NCI-H526 treated with DMSO at 0.1 percent for 48 hours (cell line): Measurements from ENCODE around the gene RNASEH2B.

Experiments
- DNase-seq: peaks from one replicate; lab custom pipeline; 2025; lab: John Stamatoyannopoulos, UW

The RNASEH2B gene

DNA sequence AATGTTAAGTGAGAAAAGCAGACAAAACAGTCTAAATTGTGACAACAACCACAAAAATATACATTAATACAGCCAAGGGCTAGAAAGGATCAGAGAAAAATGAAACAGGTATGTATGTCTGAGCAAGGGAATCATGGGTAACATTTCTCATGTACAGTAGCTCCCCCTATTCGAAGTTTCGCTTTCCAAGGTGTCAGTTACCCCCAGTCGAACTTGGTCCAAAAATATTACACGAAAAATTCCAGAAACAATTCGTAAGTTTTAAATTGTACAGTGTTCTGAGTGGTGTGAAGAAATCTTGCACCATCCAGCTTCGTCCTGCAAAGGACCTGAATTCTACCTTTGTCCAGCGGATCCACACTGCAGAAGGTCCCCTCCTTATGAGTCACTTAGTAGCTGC, 1.8 kb upstream of the RNASEH2B start:
- no peak for DNase-seq

DNA sequence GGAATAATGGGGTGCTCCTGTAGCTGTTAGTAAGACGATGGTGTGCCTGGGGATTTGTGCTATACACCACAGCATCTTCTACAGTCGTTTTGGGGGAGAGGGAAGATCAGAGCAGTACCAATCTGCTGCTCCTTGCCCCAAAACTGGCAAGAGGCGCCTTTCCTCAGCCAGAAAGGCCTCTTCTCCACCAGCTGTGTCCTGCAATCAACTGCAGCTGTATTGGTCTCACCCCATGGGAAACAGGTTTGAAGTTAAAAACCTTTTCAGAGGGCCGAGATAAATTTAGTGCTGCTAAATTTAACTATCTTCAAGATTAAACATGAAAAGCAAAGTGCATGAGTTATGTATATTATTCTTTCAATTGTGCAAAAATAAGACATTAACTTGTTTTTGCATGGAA, 1.2 kb upstream of the RNASEH2B start:
- DNase-seq, result no peak

DNA sequence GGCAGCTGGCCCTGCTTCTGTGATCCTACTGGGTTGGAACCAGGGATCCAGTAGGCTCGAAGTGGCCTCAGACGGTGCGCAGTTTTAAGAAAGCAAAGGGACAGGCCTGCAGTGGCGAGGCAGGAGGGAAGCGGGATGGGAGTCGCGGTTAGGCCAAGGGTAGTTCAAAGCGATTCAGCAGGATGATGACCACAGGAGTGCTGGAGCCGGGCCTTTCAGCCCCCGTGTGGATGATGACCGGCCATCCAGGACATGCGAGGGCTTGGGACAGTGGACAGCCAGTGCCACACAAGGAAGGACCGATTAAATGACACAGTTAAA, 854 bp downstream of the RNASEH2B start:
- DNase-seq, result peak; percentile 59

DNA sequence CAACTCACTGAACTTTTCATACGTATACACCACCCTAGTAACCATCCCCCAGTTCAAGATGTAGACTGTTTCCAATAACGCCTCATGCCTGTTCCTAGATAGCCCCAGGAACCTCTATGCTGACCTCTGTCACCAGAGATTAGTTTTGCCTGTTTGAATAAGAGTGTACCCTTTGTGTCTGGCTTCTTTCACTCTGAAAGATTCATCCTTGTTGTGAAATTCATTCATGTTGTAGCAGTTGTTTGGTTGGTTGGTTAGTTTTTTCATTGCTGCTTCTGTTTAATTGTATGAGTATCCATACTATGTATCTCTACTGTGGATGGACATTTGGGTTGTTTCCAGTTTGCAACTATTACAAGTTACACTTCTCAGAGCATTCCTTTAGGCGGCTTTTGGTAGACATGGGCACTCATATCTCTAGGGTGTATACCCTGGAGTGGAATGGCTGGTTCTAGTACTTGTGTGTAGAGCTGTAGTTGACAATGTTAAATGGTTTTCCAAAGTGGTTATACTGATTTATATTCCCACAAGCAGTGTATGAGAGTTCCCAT, 1.6 kb downstream of the RNASEH2B start:
- peak; percentile 57 for DNase-seq

DNA sequence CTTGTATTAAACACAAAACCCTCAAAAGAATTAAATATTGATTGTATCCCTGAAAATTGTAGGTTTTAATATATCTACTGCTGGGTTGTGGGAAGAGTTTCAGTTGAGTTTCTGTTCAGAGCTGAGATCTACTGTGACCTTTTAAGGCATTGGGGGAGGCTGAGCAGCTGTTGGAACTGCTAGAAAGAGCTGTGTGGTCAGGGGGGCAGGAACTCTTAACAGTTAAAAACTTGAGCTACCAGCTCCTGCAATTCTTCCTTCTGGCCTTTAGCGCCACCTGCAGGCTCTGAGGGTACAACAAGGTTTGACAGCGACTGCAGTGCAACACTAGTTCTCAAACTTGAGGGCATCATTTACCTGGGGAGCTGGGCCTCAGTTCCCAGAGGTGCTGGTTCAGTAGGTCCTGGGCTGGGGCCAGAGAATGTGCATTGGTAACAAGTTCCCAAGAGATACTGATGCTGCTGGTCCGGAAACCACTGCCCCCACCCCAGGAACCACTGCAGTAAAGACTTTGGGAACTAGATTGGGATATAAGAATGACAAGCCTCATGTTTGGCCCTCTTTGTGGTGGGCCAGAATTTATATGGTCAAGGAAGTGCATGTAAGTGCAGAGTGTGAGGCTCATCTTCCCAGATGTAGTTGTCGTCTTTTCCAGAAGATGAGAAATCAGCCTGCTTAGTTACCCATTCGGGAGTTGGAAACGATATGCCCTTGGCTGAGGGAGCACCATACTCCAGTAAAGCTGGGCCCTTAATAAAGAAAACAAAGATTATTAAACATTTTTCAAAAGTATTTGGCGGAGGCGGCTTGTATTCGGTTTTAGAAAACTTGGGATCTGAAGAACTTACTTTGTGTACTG, 2.6 kb downstream of the RNASEH2B start:
- peak; percentile 87 for DNase-seq

DNA sequence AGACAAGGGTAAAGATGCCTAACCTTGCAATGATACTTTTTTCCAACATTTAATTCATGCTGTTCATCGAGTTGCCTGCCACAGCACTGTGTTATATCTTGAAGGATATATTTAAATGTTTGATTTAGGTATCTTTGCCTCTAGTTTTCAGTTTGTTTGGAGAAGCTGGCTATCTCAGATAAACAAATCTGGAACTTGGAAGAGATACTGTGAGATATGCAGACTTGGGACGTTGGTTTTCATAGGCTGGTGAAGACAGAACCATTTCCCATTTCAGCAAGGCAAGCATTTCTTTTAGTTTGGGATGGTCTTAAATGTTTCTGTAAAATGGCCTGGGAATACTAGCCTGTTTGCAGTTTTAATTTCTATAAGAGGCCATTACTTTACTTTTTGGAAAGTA, 3.3 kb downstream of the RNASEH2B start:
- no peak for DNase-seq

DNA sequence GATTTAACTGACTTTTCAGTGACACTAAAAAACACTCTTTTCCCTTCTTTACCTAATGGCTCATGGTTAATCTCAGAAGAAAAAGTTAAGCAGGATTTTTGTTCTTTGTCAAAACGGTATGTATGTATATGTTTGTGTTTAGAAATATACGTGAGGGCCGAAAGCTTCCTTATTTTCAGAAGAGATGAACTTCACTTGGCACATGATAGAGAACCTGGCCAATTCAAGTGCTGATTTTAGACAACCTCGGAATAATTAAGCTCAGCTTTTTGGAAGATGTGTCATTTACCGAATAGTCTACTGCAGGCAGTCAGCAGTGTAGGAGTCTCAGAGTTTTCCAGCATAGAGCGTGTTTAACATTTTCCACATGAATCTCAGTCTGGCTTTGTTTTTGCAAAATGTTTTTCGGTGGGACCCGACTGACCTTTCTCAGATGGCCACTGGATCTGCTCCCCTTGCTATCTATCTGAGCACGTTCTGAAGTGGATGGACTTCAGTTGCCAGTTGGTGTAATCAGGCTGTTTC, 4.6 kb downstream of the RNASEH2B start:
- DNase-seq, result no peak

DNA sequence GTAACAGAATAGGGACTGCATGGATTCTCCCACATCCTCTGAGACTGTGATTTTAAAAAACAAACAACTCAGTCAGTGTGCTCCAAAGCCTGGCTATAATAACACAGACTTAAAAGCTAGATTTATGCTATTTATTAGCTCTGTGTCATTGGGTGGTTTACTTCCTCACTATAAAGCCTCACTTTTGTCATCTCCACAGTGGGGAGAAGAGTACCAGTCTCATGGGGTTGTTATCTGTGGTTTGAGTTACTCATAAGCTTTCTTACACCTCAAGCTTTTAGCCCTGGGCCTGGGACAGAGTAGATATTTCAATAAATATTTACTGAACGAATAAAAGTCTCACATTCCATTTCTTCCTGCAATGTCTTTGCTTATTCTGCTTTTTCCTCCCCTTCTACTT, 5.3 kb downstream of the RNASEH2B start:
- no peak for DNase-seq

DNA sequence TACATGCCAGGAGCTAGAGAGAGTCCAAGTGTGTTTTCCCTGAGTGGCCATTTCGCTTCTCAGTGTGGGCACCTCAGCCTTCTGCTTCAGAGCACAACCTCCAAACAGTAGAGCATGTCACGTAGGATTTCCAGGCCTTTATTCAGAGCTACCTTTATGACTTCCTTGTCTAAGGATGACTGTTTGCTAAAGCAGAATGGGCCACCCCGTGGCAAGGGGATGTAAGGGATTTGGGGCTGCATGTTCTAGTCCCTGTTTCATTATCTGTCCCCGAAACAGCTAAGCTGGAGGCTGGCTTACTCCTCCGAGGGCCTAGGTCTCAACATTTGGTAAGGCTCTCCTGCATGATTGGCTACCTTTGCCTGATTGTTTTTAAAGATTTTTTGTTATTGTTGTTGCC, 6.0 kb downstream of the RNASEH2B start:
- DNase-seq, result peak; percentile 18

DNA sequence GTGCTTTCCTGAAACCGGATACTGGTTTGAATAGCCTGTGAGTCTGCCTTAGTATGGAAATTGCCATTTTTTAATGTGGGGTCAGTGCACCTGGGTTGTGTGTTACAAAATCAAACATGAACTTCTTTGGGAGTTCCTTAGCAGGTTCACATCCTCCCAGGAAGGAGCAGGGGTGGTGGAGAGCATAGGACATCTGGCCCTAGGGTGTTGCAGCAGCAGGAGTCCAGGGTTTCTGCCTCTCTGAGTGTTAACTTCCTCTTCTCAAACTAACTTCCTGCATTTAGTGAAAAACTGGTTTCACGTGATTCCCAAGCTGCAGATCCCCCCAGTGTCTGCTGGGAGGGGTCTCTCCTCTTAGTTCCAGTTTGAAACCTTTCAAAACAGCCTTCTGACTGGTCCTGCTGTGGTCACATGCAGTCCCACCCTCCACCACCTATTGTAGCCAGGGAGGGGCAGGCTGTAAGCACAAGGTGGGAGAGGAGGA, 7.2 kb downstream of the RNASEH2B start:
- DNase-seq, result no peak

DNA sequence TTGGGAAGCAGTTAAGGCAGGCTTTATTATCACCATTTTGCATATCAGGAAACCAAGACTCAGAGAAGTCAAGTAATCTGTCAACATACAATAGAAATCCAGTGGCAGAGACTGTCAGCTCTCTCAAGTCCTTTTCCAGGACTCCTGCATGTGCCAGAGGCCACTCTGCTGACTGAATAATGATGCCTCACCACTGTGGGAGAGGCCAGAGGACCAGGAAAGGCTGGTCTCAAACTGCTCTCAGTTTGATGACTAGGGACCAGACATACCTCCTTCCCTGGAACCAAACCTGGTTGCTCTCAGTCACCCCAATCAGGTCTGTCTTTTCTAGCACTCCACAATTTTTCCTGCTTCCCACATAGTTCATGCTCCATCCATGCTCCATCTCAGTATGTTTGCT, 8.0 kb downstream of the RNASEH2B start:
- DNase-seq, result no peak

DNA sequence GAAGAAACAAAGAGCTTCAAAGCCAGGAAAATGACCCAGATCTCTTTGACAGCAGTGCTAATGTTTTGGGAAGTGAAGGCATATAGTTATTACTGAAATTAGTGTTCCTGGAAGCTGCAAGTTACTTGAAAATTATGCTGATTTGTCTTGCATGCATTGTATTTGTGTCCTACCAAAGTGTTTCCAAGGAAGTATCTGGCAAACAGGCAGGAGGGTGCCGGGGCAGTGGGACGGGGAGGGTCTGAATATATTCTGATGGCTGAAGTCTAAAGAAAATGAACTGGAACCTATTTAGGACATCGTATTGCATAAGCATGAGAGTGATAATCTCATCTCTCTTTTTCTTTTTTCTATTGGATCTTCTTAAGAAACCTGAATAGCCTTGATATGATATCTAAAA, 9.0 kb downstream of the RNASEH2B start:
- DNase-seq, result no peak

DNA sequence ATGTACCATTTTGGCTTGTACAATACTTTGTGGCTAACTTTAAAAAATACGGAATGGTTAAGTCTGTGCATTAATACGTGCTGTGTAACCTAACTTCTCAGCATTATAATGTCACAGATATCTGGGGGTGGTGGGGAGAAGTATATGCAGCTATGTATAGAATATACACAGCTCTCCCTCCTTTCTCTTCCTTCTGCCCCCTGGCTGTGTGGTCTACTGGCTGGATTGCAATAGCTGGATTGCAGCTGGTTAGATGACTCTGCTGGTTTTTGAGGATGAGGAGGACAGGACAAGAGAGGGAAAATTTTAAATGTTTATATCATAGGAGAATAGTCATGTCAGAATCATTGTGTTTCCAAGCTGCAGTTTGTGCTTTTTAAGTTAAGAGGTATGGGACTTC, 9.7 kb downstream of the RNASEH2B start:
- DNase-seq, result no peak

DNA sequence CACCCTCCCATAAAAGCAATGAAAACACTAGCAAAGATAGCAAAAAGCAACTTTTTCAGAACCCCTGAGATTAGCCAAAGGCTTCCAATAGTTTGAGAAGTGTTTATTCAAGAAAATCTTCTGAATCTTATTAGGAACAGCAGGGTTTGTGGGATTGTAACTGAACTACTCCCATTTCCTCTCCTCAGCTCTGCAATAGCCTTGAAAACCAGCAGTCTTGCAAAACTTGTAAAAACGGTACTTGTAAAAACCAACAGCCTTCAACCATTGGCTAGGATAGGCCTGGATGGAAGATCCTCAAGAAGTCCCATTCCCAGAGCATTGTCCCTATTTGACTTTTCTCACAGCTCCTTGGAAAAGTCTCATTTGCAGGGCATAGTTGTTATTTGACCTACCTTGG, 12.1 kb downstream of the RNASEH2B start:
- DNase-seq, result no peak

DNA sequence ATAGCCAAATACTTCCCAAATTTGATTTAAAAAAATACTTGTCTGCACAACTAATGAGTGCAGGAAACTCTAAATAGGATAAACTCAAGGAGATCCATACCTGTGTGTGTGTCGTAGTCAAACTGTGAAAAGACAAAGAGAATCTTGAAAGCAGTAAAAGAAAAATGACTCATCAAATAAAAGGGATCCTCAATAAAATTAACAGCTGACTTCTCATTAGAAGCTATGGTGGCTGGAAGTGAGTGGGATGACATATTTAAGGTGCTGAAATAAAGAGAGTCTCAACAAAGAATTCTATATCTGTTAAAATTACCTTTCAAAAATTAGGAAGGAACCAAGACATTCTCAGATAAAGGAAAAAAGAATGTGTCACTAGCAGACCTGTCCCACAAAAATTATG, 13.7 kb downstream of the RNASEH2B start:
- DNase-seq, result no peak

DNA sequence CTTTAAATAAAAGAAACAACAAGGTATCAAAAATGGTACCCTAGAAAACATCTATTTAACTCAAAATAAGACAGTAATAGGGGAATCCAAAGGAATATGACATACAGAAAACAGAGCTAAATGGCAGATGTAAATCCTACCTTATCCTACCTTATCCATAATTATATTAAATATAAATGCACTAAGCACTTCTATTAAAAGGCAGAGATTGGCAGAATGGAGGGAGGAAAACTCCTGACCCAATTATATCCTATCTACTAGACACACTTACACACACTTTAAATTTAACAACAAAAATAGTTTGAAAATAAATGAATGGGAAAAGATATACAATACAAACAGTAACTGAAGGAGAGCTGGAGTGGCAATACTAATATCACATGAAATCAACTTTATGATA, 14.4 kb downstream of the RNASEH2B start:
- DNase-seq, result no peak

DNA sequence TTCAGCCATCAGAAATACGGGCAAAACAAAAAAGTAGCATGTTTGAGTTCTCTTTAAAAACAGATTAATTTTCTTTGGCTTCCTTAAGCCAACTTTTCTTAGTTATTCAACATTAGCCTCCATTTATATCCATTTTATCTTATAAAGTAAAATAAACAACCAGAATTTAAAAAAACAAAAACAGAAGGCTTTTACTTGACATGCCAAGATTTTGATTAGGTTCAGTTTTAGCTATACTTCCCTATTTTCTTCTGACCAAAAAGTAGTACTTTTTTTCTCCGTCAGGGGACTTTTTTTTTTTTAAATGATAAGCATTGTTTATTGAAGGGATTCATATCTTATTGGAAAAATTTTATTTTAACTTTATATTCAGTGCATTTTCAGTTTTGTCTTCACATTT, 18.1 kb downstream of the RNASEH2B start:
- DNase-seq, result no peak

DNA sequence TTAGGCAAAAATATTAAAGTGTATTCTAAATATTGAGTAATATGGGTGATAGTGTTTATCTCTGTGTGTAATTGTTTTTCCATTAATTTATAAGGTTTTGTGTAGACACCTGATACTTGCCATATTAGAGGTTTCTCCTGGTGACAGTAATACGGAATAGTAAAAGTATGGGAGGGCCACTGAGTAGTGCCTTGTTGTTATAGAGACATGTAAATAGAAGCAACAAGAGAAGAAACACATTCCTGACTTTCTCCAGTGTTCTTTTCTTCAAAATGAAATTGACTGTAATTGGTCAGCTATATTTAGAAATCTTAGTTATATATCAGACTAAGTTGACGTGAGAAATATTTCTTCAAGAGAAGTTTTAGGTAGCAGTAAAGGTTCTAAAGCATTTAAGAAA, 18.5 kb downstream of the RNASEH2B start:
- DNase-seq, result no peak

DNA sequence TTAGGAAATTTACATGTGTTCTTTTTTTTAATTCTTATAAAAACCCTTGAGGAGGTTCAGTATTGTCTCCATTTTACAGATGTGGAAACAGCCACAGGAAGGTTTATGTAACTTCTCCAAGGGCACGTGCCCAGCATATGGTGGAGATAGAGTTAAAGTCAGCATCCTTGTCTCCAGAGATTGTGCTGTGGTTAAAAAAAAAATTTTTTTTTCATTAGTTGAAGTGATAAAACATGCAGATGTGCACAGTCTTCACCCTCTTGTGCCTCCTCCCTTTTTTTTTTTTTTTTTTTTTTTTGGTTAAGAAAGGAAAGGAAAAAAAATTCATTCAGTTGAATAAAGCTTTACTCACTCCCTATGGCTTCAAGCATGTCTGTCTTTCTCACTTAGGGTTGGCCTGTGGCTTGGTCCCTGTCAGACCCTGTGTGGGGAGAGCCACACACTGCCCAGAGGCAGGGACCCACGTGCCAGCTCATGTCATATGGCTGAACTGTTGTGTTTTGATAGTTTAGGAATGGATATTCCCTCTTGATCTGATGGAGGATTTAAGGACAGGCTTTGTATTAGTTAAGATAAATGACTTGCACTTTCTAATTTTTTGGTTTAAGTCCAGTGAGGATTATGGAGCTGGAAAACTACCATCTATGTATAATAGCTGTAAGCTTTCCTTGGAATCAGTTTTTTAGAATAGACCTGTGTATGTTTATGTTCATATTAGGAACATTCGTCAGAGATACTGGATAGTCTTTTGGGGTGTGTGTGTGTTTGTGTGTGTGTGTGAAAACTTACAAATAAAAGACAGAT, 19.3 kb downstream of the RNASEH2B start:
- no peak for DNase-seq

DNA sequence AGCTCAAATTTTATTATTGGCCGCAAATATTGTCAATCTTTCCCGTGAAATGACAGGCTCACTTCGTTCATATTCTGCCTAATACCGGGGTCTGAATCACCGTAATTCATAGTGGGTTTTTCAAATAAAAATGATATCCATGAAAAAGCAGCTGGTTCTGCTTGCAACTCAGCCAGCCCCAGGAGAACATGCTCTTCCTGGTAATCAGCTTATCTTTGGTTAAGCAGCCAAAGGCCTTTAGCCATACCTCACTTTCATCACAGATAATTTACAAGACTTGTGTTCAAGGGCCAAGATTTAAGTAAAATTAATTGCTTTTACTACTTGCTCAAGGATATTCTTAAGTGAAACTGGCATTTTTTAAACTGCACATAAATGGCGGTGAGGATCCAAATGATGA, 22.5 kb downstream of the RNASEH2B start:
- no peak for DNase-seq

DNA sequence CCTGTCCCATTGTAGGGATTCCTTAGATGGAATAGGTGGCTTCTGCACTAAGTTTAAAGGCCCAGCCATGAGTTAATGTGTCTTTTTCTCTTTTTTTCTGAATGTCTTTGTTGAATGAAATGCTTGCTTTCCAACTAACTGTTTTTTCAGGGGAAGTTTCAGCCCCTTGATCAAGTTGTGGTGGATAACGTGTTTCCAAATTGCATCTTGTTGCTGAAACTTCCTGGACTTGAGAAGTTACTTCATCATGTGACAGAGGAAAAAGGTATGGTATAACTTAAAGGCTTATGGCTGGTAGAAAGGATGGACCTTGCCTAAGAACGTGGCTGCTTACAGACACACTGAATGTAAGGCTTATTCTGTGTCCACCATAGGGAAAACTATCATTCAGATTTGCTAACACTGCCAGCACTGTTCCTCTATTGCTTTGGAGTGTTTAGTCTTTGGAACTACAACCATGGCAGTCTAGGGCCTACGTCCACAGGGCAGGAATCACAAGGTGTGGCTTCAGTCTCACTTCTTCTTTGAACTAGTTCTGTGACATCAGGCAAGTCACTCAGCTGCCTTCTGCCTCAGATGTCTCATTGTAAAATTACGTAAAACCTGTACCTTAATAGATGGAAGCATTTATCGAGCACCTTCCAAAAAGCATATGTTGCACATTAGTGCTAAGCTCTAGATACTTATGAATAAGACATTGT, 25.3 kb downstream of the RNASEH2B start:
- no peak for DNase-seq

DNA sequence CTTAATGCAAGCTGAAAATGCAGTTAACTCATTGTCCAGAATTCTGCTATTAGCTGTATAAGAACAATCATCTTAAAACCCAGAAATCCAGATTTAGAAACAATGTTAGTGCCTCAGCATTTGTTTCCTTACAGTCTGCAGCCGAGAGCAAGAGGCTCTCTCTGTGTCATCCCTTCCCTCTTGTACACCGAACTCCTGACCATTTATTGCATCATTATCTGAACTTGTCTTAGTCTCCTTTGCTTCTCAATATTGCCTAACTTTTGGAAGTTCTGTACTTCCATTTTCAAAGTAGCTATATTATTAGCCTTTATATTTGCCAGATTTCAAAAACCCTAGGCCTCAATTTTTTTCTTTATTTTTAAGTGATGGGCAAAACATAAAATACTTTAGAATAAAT, 27.1 kb downstream of the RNASEH2B start:
- no peak for DNase-seq
